Endothelial cell of umbilical vein (primary cell): Measurements from ENCODE around the gene L3MBTL2. TPM values are rescaled to one million over a fixed set of nuclear protein-coding genes. Genes with fewer than 3 reads are reported as not detected.

Source experiments
- BruUV-seq: library from RNA; stranded (reverse); fragments of 400-500 nt; replicated peaks from 2 replicates; lab custom pipeline; 2021; lab: Mats Ljungman, UMichigan
- CTCF ChIA-PET: fragments of 300-600, 350-600 bp; sonication (Branson Sonifier 250); formaldehyde crosslinking; loops from one replicate; lab custom pipeline; 2021; ENCODE audit warnings: antibody characterized with exemption, inconsistent platforms; lab: Charles Lee
- POLR2A ChIA-PET: fragments of 300-600, 350-600 bp; sonication (Branson Sonifier 250); formaldehyde crosslinking; loops from one replicate; lab custom pipeline; 2021; ENCODE audit warnings: antibody characterized with exemption, inconsistent platforms; lab: Charles Lee
- DNase-seq: peaks from one replicate; pipeline ENCODE4 v3.0.0-alpha.2; 2011; ENCODE audit warnings: low read depth, low spot score
- FAIRE-seq: peaks from 2 replicates; lab custom pipeline; 2011; peaks lifted over from hg19 to GRCh38; lab: Jason Lieb, UNC
- H2AFZ ChIP-seq: 2 replicates; pipeline ENCODE4 v1.6.0; 2012; ENCODE audit warnings: low read depth, low read length, control low read depth, inconsistent platforms
- H3K27ac ChIP-seq: 2 replicates; pipeline ENCODE4 v1.5.1; 2011; ENCODE audit warnings: low read depth, mild to moderate bottlenecking, control low read depth, low read length, moderate library complexity; ENCODE audit not compliant: insufficient read depth
- H3K27me3 ChIP-seq, 2 experiments: 2 replicates each; pipeline versions ENCODE4 v1.6.0 to v1.6.1; 2011; ENCODE audit warnings: low read length in 2 of 2, mixed read lengths in 1 of 2; ENCODE audit not compliant: control insufficient read depth in 2 of 2, insufficient read depth in 2 of 2
- H3K36me3 ChIP-seq, 2 experiments: 2 replicates in 1 of 2; 3 replicates in 1 of 2; pipeline ENCODE4 v1.5.1; 2011; ENCODE audit warnings: low read length in 2 of 2, mild to moderate bottlenecking in 1 of 2, moderate library complexity in 1 of 2; ENCODE audit not compliant: control insufficient read depth in 2 of 2, insufficient read depth in 2 of 2; ENCODE audit errors: extremely low read depth in 1 of 2
- H3K4me1 ChIP-seq: 3 replicates; pipeline ENCODE4 v1.5.1; 2011; ENCODE audit warnings: mild to moderate bottlenecking, low read length; ENCODE audit not compliant: control insufficient read depth, insufficient read depth; ENCODE audit errors: extremely low read depth
- H3K4me2 ChIP-seq: 2 replicates; pipeline ENCODE4 v1.6.1; 2011; ENCODE audit warnings: low read length, control low read depth, mixed read lengths; ENCODE audit not compliant: insufficient read depth
- H3K4me3 ChIP-seq, 3 experiments: fragments of 200-600 bp in 1 of 3; sonication (generic), shearing (Covaris generic) in 1 of 3; replicated peaks in 1 of 3; 2 replicates each; pipeline ENCODE4 v1.5.1; 2011 to 2016; ENCODE audit warnings: control low read depth in 3 of 3, low read length in 3 of 3, mild to moderate bottlenecking in 2 of 3, inconsistent platforms in 1 of 3, low read depth in 1 of 3, moderate library complexity in 1 of 3; ENCODE audit not compliant: insufficient read depth in 1 of 3
- H3K79me2 ChIP-seq: 2 replicates; pipeline ENCODE4 v1.6.0; 2012; ENCODE audit warnings: low read length, inconsistent platforms; ENCODE audit not compliant: control insufficient read depth, insufficient read depth
- H3K9ac ChIP-seq: replicated peaks from 2 replicates; pipeline ENCODE3; 2011; ENCODE audit warnings: low read length, control low read depth; ENCODE audit not compliant: insufficient read depth; ENCODE audit errors: extremely low read depth
- H3K9me1 ChIP-seq: replicated peaks from 3 replicates; pipeline ENCODE4 v1.6.0; 2011; ENCODE audit warnings: mild to moderate bottlenecking, low read length; ENCODE audit not compliant: control insufficient read depth, insufficient read depth; ENCODE audit errors: extremely low read depth
- H3K9me3 ChIP-seq: replicated peaks from 2 replicates; pipeline ENCODE4 v1.5.1; 2012; ENCODE audit warnings: low read length, inconsistent platforms; ENCODE audit not compliant: control insufficient read depth, insufficient read depth
- H4K20me1 ChIP-seq: replicated peaks from 2 replicates; pipeline ENCODE3; 2011; ENCODE audit warnings: mild to moderate bottlenecking, low read length; ENCODE audit not compliant: control insufficient read depth, insufficient read depth; ENCODE audit errors: extremely low read depth
- CTCF ChIP-seq, 2 donors: IDR thresholded peaks; 1 replicate in 1 of 2; 2 replicates in 1 of 2; pipeline ENCODE4 v1.5.1; 2011; ENCODE audit warnings: low read length in 2 of 2, mild to moderate bottlenecking in 2 of 2, moderate library complexity in 2 of 2, control low read depth in 1 of 2, inconsistent platforms in 1 of 2, low read depth in 1 of 2; ENCODE audit not compliant: insufficient read depth in 1 of 2; ENCODE audit errors: extremely low read depth in 1 of 2
- EZH2 ChIP-seq: IDR thresholded peaks from 2 replicates; pipeline ENCODE4 v1.6.1; 2012; ENCODE audit warnings: borderline replicate concordance, low read depth, mild to moderate bottlenecking, moderate library complexity, low read length, inconsistent platforms; ENCODE audit not compliant: severe bottlenecking
- FOS ChIP-seq: IDR thresholded peaks from 2 replicates; pipeline ENCODE4 v1.6.1; 2011; ENCODE audit warnings: mild to moderate bottlenecking, low read length, moderate library complexity, borderline replicate concordance; ENCODE audit not compliant: insufficient read depth
- GATA2 ChIP-seq: IDR thresholded peaks from 2 replicates; pipeline ENCODE4 v1.7.0; 2011; ENCODE audit warnings: low read depth, mild to moderate bottlenecking, moderate library complexity, mixed read lengths, low read length; ENCODE audit not compliant: insufficient read length, insufficient read depth
- JUN ChIP-seq: IDR thresholded peaks from 2 replicates; pipeline ENCODE4 v1.6.1; 2011; ENCODE audit warnings: borderline replicate concordance, low read depth; ENCODE audit not compliant: insufficient read length, insufficient read depth
- MAX ChIP-seq: IDR thresholded peaks from 2 replicates; pipeline ENCODE4 v1.6.1; 2011; ENCODE audit not compliant: insufficient read depth, insufficient read length
- MYC ChIP-seq: IDR thresholded peaks from one replicate; pipeline ENCODE4 v1.6.1; 2011; ENCODE audit warnings: mild to moderate bottlenecking, low read depth, low read length
- POLR2A ChIP-seq: IDR thresholded peaks from 2 replicates; pipeline ENCODE4 v1.6.1; 2012; ENCODE audit warnings: low read depth, mild to moderate bottlenecking, control low read depth, low read length
- POLR2AphosphoS5 ChIP-seq: IDR thresholded peaks from 2 replicates; pipeline ENCODE4 v1.6.1; 2012; ENCODE audit warnings: low read depth, mild to moderate bottlenecking, control low read depth, low read length, moderate library complexity; ENCODE audit not compliant: insufficient read depth
- dilution Hi-C: fragments of 300-500 bp; cut with MboI; formaldehyde crosslinking; loops from one replicate; pipeline ENCODE4 v1.15.0; 2019; ENCODE audit warnings: low sequenced_read_pairs; ENCODE audit not compliant: extremely low pct_ligation_motif_present
- intact Hi-C: fragments of 100-400 bp; cut with micrococcal nuclease; formaldehyde crosslinking; loops from one replicate; pipeline ENCODE4 v1.10.0; 2022
- polyA plus RNA-seq, 4 experiments: library from polyadenylated mRNA; depleted of rRNA in 3 of 4; stranded (reverse) in 3 of 4; unstranded in 1 of 4; fragments of >200 nt; gene quantifications; 2 replicates each; pipeline versions ENCODE4 v1.2.1 to v1.2.3, GENCODE V29; 2011 to 2012; ENCODE audit warnings: missing spikeins in 1 of 4
- total RNA-seq: library from RNA; stranded (reverse); gene quantifications from 2 replicates; pipeline ENCODE4 v1.2.3, GENCODE V29; 2021

L3MBTL2 gene
- total and polyA plus RNA-seq, 2 donors (not counting 3 experiments of a cell fraction or from before 2014, with no cell fraction given): 28.2 to 34.9 TPM

GRCh38 chr22:41206719-41207118 is 1.6 kb downstream of the L3MBTL2 start:
- CTCF ChIA-PET: interaction anchor here (1.4 kb wide), 1 partner anchor 10 kb away, joined by 4 read pairs; no protein-coding TSS in a partner anchor
- FAIRE-seq (no peak), DNase-seq (no peak)
- TF ChIP-seq GATA2 (no peak), CTCF (IDR thresholded peaks at IDR 0.05; ENCODE audit: extremely low read depth in 1 of 2, insufficient read depth in 1 of 2, low read depth in 1 of 2, low read length in 2 of 2) (no peak), MYC (no peak), EZH2 (no peak), FOS (no peak), POLR2AphosphoS5 (no peak), MAX (no peak), JUN (no peak), POLR2A (no peak)
- Histone ChIP-seq H3K4me1 (peaks cover 6% of the 10 kb centered on the region), H3K27ac (no peak overlapping the region), H3K36me3 (peaks cover 5% of the 10 kb centered on the region in 2 experiments), H3K79me2 (peaks cover 14% of the 10 kb centered on the region), H3K4me2 (no peak overlapping the region), H3K9ac (no peak overlapping the region), H2AFZ (no peak overlapping the region), H4K20me1 (no peaks in the 10 kb centered on the region), H3K9me1 (no peaks in the 10 kb centered on the region), H3K27me3 (no peaks in the 10 kb centered on the region), H3K9me3 (no peaks in the 10 kb centered on the region), H3K4me3 (no peak overlapping the region)
- intact Hi-C loops (no loop called here), dilution Hi-C loops (no loop called here)
- POLR2A ChIA-PET: interaction anchor here (0.6 to 0.7 kb wide), 2 partner anchors 11 to 19 kb away, joined by 5 to 8 read pairs; no protein-coding TSS in a partner anchor
- BruUV-seq: no TSS peak
